Nucleus accumbens (tissue), 56 donors: ENCODE results near the gene CYB5R3.

ENCODE experiments used
- DNase-seq, 56 donors: peaks; one replicate each; lab custom pipeline; 2025; lab: John Stamatoyannopoulos, UW

Gene CYB5R3

DNA sequence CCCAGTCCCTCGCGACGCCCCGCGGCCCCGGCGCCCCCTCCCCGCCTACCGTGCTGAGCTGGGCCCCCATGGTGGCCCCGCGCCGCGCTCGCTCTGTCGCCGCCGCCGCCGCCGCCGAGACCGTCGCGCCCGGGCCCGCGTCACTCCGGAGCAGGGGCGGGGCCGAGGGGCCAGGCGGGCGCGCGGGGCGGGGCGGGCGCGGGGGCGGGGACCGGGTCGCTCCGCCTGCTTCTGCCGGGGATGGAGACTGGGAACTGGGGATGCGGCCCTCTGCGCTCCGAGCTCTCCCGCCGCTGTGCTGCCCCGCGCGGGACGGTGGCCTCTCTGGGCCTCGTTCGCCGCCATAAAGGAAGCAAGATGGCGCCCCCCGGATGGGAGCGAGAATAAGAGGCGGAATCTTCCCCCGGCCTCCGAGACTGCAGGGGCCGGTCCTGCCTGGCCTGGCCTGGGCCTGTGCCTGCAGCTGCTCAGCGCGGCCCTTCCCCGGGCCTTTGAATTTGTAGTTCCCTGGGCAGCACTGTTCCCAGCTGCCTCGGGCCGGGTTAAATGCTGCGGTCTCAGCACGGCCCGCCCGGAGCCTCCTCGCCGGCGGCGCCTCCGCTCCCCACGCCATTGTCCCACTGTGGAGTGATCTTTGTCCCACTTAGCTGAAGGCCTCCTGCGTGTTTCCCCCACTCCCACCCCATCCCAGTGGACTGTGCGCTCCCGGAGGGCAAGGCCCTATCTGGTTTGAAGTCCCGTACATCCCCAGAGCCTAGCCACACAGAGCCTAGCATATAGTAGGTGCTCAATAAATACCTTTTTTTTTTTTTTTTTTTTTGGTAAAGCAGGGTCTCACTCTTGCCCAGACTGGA lies at the start of gene CYB5R3:
Gene CYB5R3, minus strand, starts transcription at position 147 of the 854 bp plus-strand sequence. Its CDS starts 77 bp downstream, at position 70.
- peak in 55 of 56 donors; percentile 36 to 88 (median 72) for DNase-seq

DNA sequence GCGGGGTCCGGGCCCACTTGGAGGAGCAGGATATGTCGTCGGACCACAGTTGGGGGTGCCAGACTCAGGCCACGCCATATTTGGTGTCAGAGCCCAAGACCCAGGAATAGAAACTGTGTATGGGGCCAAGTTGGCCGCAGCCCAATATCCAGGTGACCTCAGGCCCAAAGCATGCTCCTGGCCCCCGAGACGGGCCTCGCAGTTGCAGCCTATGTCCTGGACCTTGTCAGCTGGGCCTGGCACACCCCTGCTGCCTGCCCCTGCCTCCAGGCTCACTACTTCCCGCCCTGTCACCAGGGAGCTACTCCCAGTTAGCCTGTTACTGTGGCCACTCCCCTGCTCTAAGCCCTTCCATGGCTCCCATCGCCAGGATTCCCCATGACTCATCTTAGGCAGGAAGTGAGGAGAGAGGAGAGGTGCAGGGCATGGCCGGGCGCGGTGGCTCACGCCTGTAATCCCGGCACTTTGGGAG lies 48.4 kb upstream of the CYB5R3 start:
- DNase-seq, result no peak

DNA sequence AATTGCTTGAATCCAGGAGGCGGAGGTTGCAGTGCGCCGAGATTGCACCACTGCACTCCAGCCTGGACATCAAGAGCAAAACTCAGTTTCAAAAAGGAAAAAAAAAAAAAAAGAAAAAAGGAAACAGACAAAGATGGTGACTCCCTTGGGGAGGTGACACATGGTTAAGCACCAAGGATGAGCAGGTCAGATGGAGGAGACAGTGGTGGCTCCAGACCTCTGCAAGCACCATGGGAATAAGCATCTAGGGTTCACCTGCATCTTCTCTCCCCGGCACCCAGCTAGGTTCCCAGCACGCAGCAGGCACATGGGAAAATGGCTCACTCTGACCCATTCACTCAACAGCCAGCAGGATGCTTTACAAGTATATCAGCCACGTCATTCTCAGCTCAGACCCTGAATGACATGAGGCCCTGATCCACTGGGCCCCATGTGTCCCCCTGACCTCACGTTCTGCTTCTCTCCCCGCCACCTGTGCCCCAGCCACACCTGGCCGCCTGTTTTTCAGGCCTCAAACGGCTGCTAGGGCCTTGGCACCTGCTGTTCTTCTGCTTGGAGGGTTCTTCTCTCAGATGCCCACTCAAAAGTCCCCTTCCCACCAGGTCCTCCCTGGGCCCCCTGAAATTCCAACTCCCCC lies 47.3 kb upstream of the CYB5R3 start:
- no peak for DNase-seq

DNA sequence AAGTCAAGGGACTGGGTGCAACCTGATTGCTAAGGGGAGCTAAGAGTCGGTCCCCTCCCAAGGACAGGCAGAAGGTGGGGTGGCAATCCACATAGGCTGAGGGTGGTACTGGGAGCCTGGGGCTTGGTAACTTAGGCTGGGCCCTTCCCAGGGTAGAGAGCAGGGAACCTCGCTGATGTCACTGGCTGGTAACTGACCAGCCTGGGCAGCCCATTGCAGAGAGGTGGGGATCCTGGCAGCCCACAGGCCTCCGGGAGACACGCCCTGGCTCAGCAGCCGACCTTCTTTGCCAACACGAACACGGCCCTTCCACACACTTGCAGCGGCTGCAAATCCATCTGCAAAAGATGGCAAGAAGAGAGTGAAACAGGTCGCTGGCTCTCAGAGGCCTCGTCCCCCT lies 46.1 kb upstream of the CYB5R3 start:
- peak in 22 of 56 donors; percentile 7 to 49 (median 19) for DNase-seq

DNA sequence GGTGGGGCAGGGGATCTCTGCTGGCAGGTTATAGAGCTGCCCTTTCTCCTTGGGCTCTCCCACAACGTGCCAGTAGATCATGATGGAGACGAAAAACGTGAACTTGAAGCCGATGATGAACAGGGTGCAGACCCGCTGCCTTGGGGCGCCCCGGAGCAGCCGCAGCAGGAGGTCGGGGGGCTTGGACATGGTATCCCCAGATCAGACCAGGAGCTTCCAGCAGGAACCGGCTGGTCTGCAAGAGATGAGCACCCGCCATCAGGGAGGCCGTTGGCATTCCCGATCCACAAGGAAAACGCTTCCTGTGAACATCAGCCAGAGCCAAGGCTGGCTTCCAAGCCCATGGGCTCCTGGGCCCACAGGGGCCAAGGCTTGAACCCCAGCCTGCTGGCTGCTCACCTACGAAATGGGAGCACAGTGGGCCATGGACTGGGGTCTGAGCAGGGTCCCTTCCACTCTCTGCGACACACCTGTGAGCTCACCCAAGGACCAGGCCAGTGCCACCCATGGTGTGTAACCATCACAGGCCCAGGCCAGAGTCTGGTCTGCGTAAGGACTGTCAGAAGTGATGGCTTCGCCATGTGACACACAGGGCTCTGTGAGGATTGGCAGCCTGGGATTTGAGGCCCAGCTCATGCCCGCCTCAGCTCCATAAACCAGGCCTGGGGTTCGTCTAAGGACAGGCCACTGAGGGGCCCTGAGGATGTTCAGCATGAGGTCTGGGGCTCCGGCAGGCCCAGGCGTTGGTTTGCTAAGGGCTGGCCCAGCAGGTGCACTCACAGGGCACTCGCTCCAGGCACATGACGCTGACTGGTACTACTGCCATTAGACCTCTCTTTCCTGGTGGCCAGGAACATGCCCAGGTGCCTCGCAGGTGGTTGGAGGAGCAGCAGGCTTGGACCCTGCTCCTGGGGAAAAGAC lies 44.8 kb upstream of the CYB5R3 start:
- DNase-seq, result no peak

DNA sequence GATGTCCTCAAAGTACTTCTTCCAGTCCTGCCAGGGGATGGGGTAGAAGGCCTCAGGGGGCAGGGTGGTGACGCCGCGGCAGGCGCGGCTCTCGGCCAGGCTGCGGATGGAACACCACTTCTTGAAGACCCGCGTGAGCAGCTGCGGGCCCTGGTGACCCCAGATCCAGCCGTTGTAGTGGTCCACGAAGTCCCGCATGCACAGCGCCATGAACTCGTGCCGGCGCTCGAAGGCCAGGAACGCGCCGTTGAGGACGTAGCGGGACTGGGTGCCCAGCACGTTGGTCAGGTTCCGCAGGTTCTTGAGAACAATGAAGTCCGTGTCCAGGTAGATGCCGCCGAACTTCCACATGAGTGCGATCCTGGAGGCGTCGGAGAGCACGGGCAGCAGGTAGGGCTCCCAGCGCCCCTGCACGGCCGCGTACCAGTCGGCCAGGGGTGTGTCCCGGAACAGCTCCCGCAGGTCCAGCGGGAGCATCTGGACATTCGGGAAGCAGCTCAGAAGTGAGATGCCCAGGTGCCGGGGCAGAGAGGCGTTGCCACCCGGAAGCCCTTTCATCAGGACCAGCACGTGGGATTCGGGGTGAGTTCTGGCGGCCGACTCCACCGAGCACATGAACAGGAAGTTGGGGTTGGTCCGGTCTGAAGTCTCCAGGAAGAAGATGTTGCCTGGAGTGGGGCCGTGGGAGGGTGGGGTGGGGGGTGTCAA lies 44.0 kb upstream of the CYB5R3 start:
- no peak for DNase-seq

DNA sequence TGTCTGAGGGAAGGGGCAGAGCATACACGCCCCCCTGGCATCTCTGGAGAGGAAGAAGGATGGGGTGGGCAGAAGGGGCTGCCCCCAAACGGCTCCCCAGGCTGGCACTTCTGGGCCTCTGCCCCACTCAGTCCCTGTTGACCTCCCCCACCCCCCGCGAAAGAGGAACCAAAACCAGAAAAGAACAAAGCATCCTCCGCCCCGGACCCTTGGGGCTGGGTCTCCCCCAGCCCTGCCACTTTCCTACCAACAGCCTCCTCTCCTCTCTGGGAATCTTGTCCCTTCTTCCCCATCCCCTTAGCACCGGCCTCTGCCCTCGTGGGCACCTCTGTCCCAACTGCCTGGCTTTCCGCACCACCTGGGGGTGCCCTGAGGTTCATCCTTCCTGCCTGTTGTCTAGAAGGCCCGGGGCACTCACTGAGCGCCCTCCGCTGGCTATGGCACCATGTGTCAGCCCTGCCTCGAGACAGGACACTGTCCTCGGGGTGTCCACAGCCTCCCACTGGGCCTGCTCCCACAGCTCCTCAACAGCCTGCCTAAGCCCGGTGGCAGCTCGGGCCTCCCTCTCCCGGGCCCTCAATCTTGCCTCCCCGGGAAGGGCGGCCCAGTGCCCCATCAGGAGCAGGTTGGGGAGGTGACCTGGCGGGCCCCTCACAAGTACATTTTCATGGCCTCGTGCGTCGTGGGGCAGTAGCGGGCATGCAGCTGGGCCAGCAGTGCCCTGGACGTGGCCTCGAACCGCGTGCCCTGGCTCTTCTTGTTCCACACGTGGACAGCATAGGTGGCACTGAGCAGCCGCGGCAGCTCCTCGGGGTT lies 43.3 kb upstream of the CYB5R3 start:
- no peak for DNase-seq

DNA sequence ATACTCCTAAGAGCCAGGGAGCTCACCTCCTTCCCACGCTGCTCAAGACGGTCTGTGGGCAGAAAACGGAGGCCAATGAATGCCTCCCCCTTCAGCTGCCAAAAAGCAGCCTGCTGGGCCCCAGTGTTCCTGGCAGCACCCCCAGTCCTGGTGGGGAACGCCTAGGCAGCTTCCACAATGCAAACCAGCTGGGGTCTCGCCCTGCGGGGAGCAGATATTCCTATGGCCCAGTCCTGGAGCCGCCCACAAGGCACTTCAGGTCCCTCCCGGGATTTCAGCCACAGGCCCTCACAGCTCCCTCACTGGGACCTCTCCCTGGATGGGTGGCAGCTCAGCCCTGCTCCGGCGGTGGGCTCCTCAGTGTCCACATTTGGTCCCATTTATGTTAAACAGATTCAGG lies 42.2 kb upstream of the CYB5R3 start:
- peak in 5 of 56 donors; percentile 2 to 15 (median 5) for DNase-seq

DNA sequence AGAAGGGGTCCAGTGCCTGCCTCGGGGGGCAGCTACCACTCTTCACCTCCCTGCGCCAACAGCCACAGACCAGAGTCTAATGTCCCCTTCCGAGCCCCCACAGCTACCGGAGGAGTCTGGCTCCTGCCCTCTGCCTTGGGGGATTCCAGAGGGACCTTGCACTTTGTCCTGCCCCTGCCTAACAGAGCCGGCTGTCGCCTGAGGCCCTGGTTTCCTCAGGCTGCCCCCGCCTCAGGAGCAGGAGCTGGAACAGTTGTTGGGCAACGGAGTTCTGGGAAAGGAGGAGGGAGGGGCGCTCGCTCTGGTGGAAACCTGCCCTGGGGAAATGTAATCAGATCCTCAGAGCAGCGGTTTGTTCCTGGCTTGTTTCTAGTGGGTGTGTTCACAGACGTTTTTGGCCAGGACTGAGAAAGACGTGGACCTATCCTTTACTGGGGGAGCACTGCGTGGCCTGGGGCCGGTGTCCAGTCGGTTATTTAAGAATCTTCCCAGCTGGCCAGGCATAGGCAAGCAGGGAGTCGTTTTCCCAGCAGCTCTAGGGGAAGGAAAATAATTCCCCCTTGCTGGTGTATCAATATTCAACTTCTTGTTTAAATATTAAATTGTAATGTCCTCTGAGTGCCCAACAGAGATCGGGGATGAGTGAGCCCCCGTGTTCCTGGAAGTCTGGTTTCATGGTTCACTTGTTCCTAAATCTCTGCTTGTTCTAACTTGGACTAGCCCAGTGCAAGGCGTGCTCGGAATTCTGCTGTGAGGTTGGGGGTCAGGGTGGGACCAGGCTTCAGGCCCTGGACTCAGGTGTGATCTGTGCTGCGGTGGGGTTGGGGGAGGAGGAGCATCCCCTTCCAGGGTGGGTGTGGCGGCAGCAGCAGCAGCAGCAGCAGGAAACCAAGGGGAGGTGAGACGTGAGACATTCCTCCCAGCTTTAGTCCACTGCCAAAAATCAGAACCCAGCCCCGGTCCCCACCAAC lies 39.3 kb upstream of the CYB5R3 start:
- DNase-seq, result peak in 29 of 56 donors; percentile 2 to 60 (median 27)

DNA sequence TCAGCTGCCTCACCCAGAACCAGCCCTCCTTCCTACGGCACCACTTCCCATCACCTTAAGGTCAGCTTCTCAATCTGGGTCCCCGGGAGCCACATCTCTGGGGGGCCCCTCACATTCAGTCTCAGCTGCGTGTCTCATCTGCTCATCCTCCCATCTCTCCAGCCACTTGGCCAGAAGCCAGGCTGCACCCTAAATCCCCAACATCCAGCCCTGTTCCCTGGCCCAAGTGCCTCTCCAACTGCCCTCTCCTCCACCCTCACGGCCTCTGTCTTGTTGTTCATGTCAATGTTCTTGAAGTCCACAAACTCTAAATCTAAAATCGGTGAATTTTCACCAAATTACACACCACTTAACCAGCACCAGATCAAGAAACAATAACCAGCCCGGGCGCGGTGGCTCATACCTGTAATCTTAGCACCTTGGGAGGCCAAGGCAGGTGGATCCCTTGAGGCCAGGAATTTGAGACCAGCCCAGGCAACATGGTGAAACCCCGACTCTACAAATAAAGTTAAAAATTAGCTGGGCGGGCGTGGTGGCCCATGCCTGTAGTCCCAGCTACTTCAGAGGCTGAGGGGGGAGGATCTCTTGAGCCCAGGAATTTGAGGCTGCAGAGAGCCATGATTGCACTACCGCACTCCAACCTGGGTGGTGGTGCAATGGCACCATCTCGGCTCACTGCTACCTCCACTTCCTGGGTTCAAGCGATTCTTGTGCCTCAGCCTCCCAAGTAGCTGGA lies 37.7 kb upstream of the CYB5R3 start:
- no peak for DNase-seq

DNA sequence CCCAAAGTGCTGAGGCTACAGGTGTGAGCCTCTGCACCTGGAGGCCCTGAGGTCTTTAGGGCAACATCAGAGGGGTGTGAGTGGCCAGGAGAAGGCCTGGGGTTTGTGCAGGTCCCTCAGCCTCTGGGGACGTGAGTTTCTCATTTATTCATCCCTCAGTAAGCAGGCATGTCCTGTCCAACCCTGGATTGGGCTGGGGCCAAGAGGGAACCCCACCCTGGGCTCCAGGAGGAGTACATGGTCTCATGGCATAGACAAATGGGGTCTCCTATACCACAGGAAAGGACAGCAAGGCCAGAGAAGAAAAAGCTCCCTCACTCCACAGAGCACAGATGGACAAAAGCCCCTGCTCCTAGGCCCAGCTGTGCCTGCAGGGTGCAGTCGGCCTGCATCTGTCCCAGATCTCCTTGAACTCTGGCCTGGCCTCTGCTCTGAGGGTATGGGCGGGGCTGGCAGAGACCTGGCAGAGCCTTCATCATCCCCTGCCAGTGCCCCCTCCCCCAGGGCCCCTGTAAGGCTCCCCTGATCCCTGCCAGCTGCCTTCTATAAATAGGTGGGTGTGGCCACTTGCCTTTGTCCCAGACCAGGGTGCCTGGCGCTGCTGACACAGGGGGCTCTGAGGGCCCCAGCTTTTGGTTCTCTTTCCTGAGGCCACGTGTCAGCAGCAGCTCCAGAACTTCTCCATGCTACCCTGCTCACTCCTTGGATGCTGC lies 36.9 kb upstream of the CYB5R3 start:
- no peak for DNase-seq

DNA sequence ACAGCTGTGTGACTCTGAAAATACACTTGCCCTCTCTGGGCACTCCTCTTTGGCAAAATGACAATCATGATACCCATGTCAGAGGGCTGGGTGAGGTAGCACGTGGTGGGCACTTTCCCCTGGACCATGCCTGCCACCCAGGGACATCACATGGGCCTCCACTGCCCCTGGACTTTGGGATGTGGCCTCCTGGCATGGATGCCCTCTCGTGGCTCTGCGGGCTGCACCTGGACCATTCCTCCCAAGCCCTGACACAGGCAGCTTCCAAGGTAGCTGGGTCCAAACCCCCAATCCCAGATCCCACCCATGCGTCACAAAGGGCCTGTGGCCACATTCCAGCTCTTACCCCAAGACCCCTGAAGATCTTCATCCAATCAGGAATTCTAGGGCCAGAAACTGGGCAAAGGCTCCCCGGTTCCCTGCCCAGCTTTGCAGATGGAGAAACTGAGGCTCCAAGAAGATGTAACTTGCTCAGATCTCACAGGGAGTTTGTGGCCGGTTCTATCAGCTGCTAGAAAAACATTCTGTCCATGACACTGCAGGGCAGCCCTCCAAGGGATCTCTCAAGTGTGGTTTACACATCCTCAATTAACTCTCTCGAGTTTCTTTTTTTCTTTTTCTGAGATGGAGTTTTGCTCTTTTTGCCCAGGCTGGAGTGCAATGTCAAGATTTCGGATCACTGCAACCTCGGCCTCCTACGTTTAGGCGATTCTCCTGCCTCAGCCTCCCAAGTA lies 35.4 kb upstream of the CYB5R3 start:
- DNase-seq, result no peak

DNA sequence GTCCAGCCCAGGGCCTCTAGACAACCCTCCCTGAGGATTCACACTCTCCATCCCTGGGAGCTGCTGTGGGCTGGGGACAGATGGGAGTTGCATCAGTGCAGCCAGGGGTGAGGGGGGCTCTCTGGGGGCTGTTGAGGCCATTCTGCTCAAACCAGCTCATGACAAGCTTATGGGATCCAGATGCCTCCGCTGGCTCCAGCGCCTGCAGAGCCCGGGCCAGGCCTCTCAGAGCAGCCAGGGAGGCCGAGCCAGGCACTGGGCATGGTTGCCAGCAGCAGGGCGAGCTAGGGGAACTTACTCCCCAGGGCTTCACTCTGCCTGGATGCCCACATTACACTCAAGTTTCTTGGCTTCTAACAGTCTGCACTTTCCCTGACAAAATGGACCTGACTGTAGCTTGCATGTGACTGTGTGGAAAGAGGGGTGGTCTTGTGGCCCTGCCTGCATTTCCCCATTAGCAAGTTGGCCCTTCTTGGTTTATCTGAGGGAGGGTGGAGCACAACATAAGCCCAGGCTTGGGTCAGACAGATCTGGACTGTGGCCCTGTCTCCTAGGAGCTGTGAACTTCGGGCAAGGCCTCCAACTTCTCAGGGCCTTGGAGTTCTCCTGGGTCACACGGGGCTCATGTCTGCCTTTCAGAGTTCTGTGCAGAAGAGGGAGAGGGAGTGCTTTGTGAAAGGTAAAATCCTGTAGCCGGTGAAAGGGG lies 34.5 kb upstream of the CYB5R3 start:
- peak in 29 of 56 donors; percentile 1 to 65 (median 25) for DNase-seq

DNA sequence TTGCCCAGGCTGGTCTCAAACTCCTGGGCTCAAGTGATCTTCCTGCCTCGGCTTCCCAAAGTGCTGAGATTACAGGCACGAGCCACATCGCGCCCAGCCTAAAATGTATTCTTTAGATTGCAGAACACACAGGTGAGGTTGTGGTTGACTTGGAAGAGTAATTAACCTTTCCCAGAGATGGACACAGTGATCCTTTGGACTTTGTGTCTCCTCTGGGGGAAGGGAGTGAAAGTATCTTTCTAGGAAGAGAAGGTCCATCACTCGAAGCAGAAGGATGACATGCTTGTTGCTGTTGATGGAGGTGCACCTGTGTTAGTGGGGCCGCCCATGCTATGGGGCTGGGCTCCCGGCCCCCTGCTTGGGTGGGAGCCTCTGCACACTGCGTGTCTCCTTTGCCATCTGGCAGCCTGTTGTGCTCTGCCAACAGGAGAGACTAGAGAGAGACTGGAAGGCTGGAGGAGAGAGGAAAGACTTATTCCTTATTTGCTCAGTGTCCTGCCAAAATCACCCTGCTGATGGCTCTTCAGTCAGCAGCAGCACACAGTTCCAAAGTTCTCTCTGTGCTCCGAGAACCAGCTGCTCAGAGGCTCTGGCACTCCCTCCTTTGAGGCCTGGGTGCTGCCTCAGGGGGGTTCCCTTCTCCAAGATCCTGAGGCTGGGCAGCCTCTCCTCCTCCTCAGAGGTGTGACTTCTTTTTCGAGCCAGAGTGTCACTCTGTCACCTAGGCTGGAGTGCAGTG lies 33.1 kb upstream of the CYB5R3 start:
- no peak for DNase-seq
